ENCODE results near the gene PEX7.
"Not testable (repeated sequence)": the region's sequence is repeated elsewhere in the genome, so short reads cannot be mapped to it uniquely, and the experiment has no call there.

DNA sequence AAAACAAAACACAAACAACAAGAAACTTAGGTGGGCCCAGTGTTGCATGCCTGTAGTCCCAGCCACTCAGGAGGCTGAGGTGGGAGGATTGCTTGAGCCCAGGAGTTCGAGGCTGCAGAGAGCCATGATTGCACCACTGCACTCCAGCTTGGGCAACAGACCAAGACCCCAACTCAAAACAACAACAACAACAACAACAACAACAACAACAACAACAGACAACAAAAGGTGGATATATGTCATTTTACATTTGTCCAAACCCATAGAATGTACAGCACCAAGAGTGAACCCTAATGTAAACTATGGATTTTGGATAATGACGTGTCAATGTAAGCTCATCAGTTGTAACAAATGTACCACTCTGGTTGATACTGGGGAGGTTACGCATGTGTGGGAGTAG lies 127.6 kb downstream of the PEX7 start:
- TF ChIP-seq, protein P1, sequence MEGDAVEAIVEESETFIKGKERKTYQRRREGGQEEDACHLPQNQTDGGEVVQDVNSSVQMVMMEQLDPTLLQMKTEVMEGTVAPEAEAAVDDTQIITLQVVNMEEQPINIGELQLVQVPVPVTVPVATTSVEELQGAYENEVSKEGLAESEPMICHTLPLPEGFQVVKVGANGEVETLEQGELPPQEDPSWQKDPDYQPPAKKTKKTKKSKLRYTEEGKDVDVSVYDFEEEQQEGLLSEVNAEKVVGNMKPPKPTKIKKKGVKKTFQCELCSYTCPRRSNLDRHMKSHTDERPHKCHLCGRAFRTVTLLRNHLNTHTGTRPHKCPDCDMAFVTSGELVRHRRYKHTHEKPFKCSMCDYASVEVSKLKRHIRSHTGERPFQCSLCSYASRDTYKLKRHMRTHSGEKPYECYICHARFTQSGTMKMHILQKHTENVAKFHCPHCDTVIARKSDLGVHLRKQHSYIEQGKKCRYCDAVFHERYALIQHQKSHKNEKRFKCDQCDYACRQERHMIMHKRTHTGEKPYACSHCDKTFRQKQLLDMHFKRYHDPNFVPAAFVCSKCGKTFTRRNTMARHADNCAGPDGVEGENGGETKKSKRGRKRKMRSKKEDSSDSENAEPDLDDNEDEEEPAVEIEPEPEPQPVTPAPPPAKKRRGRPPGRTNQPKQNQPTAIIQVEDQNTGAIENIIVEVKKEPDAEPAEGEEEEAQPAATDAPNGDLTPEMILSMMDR (conservative IDR thresholded peaks at IDR 0.05; ENCODE audit: low read length), result not testable (repeated sequence)
- TF ChIP-seq EZH2phosphoT487 (IDR thresholded peaks at IDR 0.05; ENCODE audit: borderline replicate concordance), result not testable (repeated sequence)

Measured in Loucy (cell line).